Measurements from ENCODE around the gene MAFG.

DNA sequence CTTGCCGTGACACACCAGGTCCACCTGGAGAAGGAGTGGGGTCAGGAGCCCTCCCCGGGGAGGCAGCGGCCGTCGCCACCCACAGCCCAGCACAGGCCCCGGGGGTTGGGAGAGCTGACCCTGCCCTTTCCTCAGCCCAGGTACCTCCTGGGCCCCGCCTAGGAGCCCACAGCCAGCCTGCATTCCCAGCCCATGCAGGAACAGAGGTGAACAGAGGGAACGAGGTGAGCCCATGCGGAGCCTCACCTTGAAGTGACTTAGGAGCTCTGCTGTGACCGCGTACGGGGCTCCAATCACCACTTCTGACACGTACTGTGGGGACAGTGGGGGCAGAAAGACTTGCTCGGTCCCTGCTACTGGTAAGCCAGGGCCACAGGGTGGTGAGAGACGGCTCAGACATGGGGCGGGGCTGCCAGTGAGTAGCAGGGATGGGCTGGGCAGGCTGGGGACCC lies 22.1 kb downstream of the MAFG start:
- TF ChIP-seq, protein P1, sequence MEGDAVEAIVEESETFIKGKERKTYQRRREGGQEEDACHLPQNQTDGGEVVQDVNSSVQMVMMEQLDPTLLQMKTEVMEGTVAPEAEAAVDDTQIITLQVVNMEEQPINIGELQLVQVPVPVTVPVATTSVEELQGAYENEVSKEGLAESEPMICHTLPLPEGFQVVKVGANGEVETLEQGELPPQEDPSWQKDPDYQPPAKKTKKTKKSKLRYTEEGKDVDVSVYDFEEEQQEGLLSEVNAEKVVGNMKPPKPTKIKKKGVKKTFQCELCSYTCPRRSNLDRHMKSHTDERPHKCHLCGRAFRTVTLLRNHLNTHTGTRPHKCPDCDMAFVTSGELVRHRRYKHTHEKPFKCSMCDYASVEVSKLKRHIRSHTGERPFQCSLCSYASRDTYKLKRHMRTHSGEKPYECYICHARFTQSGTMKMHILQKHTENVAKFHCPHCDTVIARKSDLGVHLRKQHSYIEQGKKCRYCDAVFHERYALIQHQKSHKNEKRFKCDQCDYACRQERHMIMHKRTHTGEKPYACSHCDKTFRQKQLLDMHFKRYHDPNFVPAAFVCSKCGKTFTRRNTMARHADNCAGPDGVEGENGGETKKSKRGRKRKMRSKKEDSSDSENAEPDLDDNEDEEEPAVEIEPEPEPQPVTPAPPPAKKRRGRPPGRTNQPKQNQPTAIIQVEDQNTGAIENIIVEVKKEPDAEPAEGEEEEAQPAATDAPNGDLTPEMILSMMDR (IDR thresholded peaks at IDR 0.05; ENCODE audit: poor library complexity, severe bottlenecking), result no peak
- TF ChIP-seq POLR2AphosphoS5 (IDR thresholded peaks at IDR 0.05) (no peak), SMC3 (conservative IDR thresholded peaks at IDR 0.05; ENCODE audit: poor library complexity) (no peak), EP300 (conservative IDR thresholded peaks at IDR 0.05; ENCODE audit: poor library complexity, severe bottlenecking) (no peak), EZH2 (IDR thresholded peaks at IDR 0.05; ENCODE audit: borderline replicate concordance, insufficient read depth, low read length, poor library complexity, severe bottlenecking) (no peak), TAF1 (IDR thresholded peaks at IDR 0.05; ENCODE audit: low read depth) (no peak), MXI1 (conservative IDR thresholded peaks at IDR 0.05; ENCODE audit: poor library complexity, severe bottlenecking) (no peak)
- TF ChIP-seq, protein P2, sequence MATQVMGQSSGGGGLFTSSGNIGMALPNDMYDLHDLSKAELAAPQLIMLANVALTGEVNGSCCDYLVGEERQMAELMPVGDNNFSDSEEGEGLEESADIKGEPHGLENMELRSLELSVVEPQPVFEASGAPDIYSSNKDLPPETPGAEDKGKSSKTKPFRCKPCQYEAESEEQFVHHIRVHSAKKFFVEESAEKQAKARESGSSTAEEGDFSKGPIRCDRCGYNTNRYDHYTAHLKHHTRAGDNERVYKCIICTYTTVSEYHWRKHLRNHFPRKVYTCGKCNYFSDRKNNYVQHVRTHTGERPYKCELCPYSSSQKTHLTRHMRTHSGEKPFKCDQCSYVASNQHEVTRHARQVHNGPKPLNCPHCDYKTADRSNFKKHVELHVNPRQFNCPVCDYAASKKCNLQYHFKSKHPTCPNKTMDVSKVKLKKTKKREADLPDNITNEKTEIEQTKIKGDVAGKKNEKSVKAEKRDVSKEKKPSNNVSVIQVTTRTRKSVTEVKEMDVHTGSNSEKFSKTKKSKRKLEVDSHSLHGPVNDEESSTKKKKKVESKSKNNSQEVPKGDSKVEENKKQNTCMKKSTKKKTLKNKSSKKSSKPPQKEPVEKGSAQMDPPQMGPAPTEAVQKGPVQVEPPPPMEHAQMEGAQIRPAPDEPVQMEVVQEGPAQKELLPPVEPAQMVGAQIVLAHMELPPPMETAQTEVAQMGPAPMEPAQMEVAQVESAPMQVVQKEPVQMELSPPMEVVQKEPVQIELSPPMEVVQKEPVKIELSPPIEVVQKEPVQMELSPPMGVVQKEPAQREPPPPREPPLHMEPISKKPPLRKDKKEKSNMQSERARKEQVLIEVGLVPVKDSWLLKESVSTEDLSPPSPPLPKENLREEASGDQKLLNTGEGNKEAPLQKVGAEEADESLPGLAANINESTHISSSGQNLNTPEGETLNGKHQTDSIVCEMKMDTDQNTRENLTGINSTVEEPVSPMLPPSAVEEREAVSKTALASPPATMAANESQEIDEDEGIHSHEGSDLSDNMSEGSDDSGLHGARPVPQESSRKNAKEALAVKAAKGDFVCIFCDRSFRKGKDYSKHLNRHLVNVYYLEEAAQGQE (IDR thresholded peaks at IDR 0.05; ENCODE audit: borderline replicate concordance), result no peak
